ENCODE measurements around the gene PPY. TPM values are rescaled to one million over a fixed set of nuclear protein-coding genes. Genes with fewer than 3 reads are reported as not detected.

PPY gene
- total and polyA plus RNA-seq, 2 donors (not counting 1 experiment from before 2014, with no cell fraction given): not detected

DNA sequence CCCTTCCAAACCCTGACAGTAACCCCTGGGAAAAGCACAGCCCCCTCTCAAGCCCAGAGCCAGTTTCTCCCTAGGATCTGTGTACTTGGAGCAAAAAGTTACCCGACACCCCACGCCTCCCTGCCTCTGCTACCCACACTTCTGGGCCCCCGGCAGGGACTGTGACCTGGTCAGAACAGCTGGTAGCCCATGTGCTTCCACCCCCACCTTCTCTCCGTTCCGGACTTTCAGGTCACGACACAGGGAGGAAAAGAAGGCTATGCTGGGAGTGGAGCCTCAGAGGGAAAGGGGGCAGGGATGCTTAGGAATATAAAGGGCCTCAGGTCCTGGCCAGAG, 6.4 kb downstream of the PPY start:
- no peaks in the 10 kb centered on the region for H3K36me3 ChIP-seq (replicated peaks in 1 of 2; ENCODE audit: control extremely low read depth in 1 of 2, control insufficient read depth in 1 of 2, extremely low read depth in 1 of 2, insufficient read depth in 2 of 2, low read length in 1 of 2)
- no peaks in the 10 kb centered on the region for H3K79me2 ChIP-seq (ENCODE audit: control insufficient read depth, insufficient read depth, low read length)
- H3K4me2 ChIP-seq (replicated peaks; ENCODE audit: low read depth, low read length, poor library complexity, severe bottlenecking): no peak overlapping the region
- ATAC-seq (ENCODE audit: low read depth) (no peak), DNase-seq (no peak)
- CTCF ChIA-PET: interaction anchor here (1.9 kb wide), 1 partner anchor 26 kb away, joined by 5 read pairs; no protein-coding TSS in a partner anchor
- TF ChIP-seq, protein P1, sequence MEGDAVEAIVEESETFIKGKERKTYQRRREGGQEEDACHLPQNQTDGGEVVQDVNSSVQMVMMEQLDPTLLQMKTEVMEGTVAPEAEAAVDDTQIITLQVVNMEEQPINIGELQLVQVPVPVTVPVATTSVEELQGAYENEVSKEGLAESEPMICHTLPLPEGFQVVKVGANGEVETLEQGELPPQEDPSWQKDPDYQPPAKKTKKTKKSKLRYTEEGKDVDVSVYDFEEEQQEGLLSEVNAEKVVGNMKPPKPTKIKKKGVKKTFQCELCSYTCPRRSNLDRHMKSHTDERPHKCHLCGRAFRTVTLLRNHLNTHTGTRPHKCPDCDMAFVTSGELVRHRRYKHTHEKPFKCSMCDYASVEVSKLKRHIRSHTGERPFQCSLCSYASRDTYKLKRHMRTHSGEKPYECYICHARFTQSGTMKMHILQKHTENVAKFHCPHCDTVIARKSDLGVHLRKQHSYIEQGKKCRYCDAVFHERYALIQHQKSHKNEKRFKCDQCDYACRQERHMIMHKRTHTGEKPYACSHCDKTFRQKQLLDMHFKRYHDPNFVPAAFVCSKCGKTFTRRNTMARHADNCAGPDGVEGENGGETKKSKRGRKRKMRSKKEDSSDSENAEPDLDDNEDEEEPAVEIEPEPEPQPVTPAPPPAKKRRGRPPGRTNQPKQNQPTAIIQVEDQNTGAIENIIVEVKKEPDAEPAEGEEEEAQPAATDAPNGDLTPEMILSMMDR (IDR thresholded peaks at IDR 0.05): no peak
- no peak for TF ChIP-seq EZH2 (IDR thresholded peaks at IDR 0.05; ENCODE audit: borderline replicate concordance, insufficient read depth, low read depth, low read length, poor library complexity, severe bottlenecking)
- H3K4me3 Mint-ChIP-seq: no peak overlapping the region
- no peak overlapping the region for H2AFZ ChIP-seq (ENCODE audit: insufficient read depth, low read depth, low read length, poor library complexity, severe bottlenecking)
- no peaks in the 10 kb centered on the region for H3K9me3 Mint-ChIP-seq (ENCODE audit: insufficient read depth)
- no peak overlapping the region for H3K27ac ChIP-seq (ENCODE audit: low read length in 2 of 2)
- POLR2A ChIA-PET: no interaction called here
- intact Hi-C loops (cut with micrococcal nuclease): no loop called here
- H3K4me1 ChIP-seq (ENCODE audit: control insufficient read depth in 2 of 2, insufficient read depth in 2 of 2, low read length in 2 of 2): peaks cover 10 to 11% of the 10 kb centered on the region in 2 donors
- H3K9me3 ChIP-seq (ENCODE audit: control extremely low read depth in 1 of 3, control insufficient read depth in 2 of 3, insufficient read depth in 1 of 3, low read length in 2 of 3): no peaks in the 10 kb centered on the region
- H3K27ac Mint-ChIP-seq: no peak overlapping the region
- 100% methylated on average over 3 of the region's 6 CpGs for WGBS (ENCODE audit: insufficient coverage)
- no peaks in the 10 kb centered on the region for H4K20me1 ChIP-seq (ENCODE audit: control insufficient read depth, insufficient read depth, low read length, poor library complexity, severe bottlenecking)
- peaks cover 22% of the 10 kb centered on the region for H3K27me3 Mint-ChIP-seq
- H3K4me1 Mint-ChIP-seq: peaks cover 11% of the 10 kb centered on the region
- H3K9ac ChIP-seq (ENCODE audit: low read length): no peak overlapping the region
- no peak overlapping the region for H3K4me3 ChIP-seq (ENCODE audit: control extremely low read depth in 1 of 5, extremely low read depth in 1 of 5, insufficient read depth in 1 of 5, low read depth in 2 of 5, low read length in 4 of 5)
- H3K27me3 ChIP-seq (replicated peaks in 1 of 4; ENCODE audit: control extremely low read depth in 1 of 4, control insufficient read depth in 3 of 4, insufficient read depth in 4 of 4, low read length in 3 of 4): peaks cover 0 to 37% (median 7%) of the 10 kb centered on the region in 4 experiments

DNA sequence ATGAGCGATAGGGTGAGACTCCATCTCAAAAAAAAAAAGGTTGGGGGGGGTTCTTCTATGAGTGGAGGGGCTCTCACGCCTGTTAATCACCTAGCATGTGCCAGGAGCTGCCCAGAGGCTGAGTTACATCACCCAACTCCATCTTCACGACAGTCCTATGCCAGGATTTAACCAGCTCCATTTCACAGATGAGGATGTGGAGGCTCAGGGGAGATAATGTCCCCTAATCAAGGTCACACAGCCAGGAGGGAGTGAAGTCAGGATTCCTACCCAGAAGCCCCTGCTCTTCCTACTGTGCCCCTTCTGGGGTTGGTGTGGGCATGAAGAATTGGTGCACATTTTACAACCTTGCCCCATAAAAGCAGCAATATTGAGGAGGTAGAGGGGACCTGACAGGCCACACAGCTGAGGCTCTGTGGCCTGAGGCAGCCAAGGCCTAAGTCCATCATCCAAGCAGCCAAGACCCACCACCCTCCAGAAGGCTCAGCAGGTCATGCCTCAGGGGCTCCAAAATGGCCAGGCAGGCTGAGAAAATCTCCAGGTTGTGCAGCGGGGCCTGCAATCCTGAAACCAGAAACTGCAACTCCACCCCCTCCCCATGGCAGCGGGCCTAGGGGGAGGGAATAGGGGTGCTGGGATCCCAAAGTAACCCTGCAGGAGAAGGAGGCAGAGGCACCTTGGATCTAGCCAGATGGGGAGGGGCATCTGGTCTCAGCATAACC, 6.9 kb downstream of the PPY start:
- ATAC-seq (ENCODE audit: low read depth): no peak
- no peak for TF ChIP-seq EZH2 (IDR thresholded peaks at IDR 0.05; ENCODE audit: borderline replicate concordance, insufficient read depth, low read depth, low read length, poor library complexity, severe bottlenecking)
- TF ChIP-seq, protein P1 (IDR thresholded peaks at IDR 0.05): no peak
- H3K36me3 ChIP-seq (replicated peaks in 1 of 2; ENCODE audit: control extremely low read depth in 1 of 2, control insufficient read depth in 1 of 2, extremely low read depth in 1 of 2, insufficient read depth in 2 of 2, low read length in 1 of 2): no peaks in the 10 kb centered on the region
- WGBS (ENCODE audit: insufficient coverage): 100% methylated on average over 1 of the region's 5 CpGs
- H2AFZ ChIP-seq (ENCODE audit: insufficient read depth, low read depth, low read length, poor library complexity, severe bottlenecking): no peak overlapping the region
- ChIA-PET POLR2A (no interaction called here), CTCF (interaction anchor here (1.9 kb wide), 1 partner anchor 26 kb away, joined by 5 read pairs; no protein-coding TSS in a partner anchor)
- peaks cover 10 to 11% of the 10 kb centered on the region in 2 donors for H3K4me1 ChIP-seq (ENCODE audit: control insufficient read depth in 2 of 2, insufficient read depth in 2 of 2, low read length in 2 of 2)
- Mint-ChIP-seq H3K9me3 (ENCODE audit: insufficient read depth) (no peaks in the 10 kb centered on the region), H3K4me3 (no peak overlapping the region), H3K27ac (no peak overlapping the region), H3K27me3 (peaks cover 22% of the 10 kb centered on the region), H3K4me1 (peaks cover 11% of the 10 kb centered on the region)
- H3K79me2 ChIP-seq (ENCODE audit: control insufficient read depth, insufficient read depth, low read length): no peaks in the 10 kb centered on the region
- H4K20me1 ChIP-seq (ENCODE audit: control insufficient read depth, insufficient read depth, low read length, poor library complexity, severe bottlenecking): no peaks in the 10 kb centered on the region
- H3K27me3 ChIP-seq (replicated peaks in 1 of 4; ENCODE audit: control extremely low read depth in 1 of 4, control insufficient read depth in 3 of 4, insufficient read depth in 4 of 4, low read length in 3 of 4): peaks cover 0 to 36% (median 7%) of the 10 kb centered on the region in 4 experiments
- intact Hi-C loops (cut with micrococcal nuclease): no loop called here
- no peak overlapping the region for H3K4me3 ChIP-seq (ENCODE audit: control extremely low read depth in 1 of 5, extremely low read depth in 1 of 5, insufficient read depth in 1 of 5, low read depth in 2 of 5, low read length in 4 of 5)
- no peak overlapping the region for H3K9ac ChIP-seq (ENCODE audit: low read length)
- no peak overlapping the region for H3K27ac ChIP-seq (ENCODE audit: low read length in 2 of 2)
- no peak for DNase-seq
- H3K4me2 ChIP-seq (replicated peaks; ENCODE audit: low read depth, low read length, poor library complexity, severe bottlenecking): no peak overlapping the region
- no peaks in the 10 kb centered on the region for H3K9me3 ChIP-seq (ENCODE audit: control extremely low read depth in 1 of 3, control insufficient read depth in 2 of 3, insufficient read depth in 1 of 3, low read length in 2 of 3)

Data from B cell (primary cell).